Uterus (tissue), 4 donors: ENCODE data around the gene KIT. TPM values are rescaled to one million over a fixed set of nuclear protein-coding genes. Genes with fewer than 3 reads are reported as not detected.
"Not testable (repeated sequence)": the region's sequence is repeated elsewhere in the genome, so short reads cannot be mapped to it uniquely, and the experiment has no call there.

Experiments
- DNase-seq, 2 donors: peaks; one replicate each; pipeline ENCODE4 v3.0.0-alpha.2; 2019 to 2020
- H3K27ac ChIP-seq, 2 donors: fragments of 200-600 bp; sonication (generic); 1 replicate in 1 of 2; 2 replicates in 1 of 2; pipeline ENCODE4 v1.5.1; 2016 to 2018
- H3K27me3 ChIP-seq, 2 donors: fragments of 200-600 bp; sonication (generic); one replicate each; pipeline ENCODE4 v1.5.1; 2018 to 2019; ENCODE audit warnings: control low read depth in 1 of 2
- H3K36me3 ChIP-seq, 2 donors: fragments of 200-600 bp; sonication (generic); one replicate each; pipeline ENCODE4 v1.5.1; 2019; ENCODE audit warnings: control low read depth in 1 of 2
- H3K4me1 ChIP-seq, 2 donors: fragments of 200-600 bp; sonication (generic); one replicate each; pipeline ENCODE4 v1.5.1; 2018 to 2019; ENCODE audit warnings: control low read depth in 1 of 2
- H3K4me3 ChIP-seq, 2 donors: fragments of 200-600 bp; sonication (generic); 1 replicate in 1 of 2; 2 replicates in 1 of 2; pipeline ENCODE4 v1.5.1; 2018 to 2019; ENCODE audit warnings: mild to moderate bottlenecking in 1 of 2
- H3K9me3 ChIP-seq, 2 donors: fragments of 200-600 bp; sonication (generic); one replicate each; pipeline ENCODE4 v1.5.1; 2019; ENCODE audit warnings: control low read depth in 1 of 2
- POLR2A ChIP-seq, 2 donors: fragments of 450-650 bp; IDR thresholded peaks; one replicate each; pipeline ENCODE4 v1.6.1; 2016; ENCODE audit warnings: antibody characterized with exemption in 2 of 2, mild to moderate bottlenecking in 1 of 2, moderate library complexity in 1 of 2
- intact Hi-C: fragments of 100-400 bp; cut with DNase I; formaldehyde crosslinking; loops from one replicate; pipeline ENCODE4 v1.15.1; 2023; ENCODE audit warnings: low total_unique reads
- total RNA-seq, 4 donors: library from RNA; depleted of rRNA in 3 of 4; stranded (reverse); fragments of >200 nt in 3 of 4; gene quantifications; one replicate each; pipeline versions ENCODE4 v1.1.0 to v1.2.4, GENCODE V29; 2014 to 2023
- TF ChIP-seq, protein P1 (sequence below), 4 experiments: fragments of 200-600 bp in 2 of 4; fragments of 450-650 bp in 2 of 4; sonication (generic) in 2 of 4; IDR thresholded peaks; one replicate each; pipeline ENCODE4 v1.5.1; 2016 to 2019; ENCODE audit warnings: antibody characterized with exemption in 4 of 4, mild to moderate bottlenecking in 2 of 4, moderate library complexity in 1 of 4
- donor health status: DM: yes; HTN: yes; CAD: no.

Gene KIT
- total RNA-seq, 4 donors from 2014 or later: 6.4 to 69.9 (median 40.3) TPM

DNA sequence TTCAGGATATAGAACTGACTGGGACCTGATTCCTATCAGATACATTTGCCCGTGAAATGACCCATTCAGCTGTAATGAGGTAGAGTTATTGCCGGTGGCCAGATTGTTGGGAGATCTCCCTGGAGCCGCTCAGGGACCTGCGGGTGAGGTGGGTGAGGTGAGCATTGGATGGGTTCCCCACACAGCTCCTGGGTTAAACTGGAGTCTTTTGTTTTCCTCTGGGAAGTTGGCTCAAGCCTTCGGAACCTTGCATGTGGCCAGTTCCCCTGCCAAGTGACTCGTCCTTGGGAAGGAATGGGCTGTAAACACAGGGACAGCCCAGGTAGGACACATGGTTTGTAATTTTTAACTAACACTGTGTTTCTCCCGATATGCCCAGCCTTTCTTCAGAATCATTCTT, 31.6 kb upstream of the KIT start:
- TF ChIP-seq POLR2A (IDR thresholded peaks at IDR 0.05): no peak
- TF ChIP-seq, protein P1, sequence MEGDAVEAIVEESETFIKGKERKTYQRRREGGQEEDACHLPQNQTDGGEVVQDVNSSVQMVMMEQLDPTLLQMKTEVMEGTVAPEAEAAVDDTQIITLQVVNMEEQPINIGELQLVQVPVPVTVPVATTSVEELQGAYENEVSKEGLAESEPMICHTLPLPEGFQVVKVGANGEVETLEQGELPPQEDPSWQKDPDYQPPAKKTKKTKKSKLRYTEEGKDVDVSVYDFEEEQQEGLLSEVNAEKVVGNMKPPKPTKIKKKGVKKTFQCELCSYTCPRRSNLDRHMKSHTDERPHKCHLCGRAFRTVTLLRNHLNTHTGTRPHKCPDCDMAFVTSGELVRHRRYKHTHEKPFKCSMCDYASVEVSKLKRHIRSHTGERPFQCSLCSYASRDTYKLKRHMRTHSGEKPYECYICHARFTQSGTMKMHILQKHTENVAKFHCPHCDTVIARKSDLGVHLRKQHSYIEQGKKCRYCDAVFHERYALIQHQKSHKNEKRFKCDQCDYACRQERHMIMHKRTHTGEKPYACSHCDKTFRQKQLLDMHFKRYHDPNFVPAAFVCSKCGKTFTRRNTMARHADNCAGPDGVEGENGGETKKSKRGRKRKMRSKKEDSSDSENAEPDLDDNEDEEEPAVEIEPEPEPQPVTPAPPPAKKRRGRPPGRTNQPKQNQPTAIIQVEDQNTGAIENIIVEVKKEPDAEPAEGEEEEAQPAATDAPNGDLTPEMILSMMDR (IDR thresholded peaks at IDR 0.05): no peak
- H3K27me3 ChIP-seq: no peaks in the 10 kb centered on the region
- H3K9me3 ChIP-seq: no peaks in the 10 kb centered on the region
- no peak for DNase-seq
- H3K27ac ChIP-seq: no peak overlapping the region
- H3K36me3 ChIP-seq: no peaks in the 10 kb centered on the region
- no peak overlapping the region for H3K4me3 ChIP-seq
- intact Hi-C loops: no loop called here
- H3K4me1 ChIP-seq: no peaks in the 10 kb centered on the region

DNA sequence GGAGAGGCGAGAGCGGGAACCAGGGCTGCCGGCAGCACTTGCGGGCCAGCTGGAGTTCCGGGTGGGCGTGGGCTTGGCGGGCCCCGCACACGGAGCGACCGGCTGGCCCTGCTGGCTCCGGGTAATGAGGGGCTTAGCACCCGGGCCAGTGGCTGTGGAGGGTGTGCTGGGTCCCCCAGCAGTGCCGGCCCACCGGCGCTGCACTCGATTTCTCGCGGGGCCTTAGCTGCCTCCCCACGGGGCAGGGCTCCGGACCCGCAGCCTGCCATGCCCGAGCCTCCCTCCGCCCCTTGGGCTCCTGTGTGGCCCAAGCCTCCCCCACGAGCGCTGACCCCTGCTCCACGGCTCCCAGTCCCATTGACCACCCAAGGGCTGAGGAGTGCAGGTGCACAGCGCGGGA, 25.2 kb upstream of the KIT start:
- Histone ChIP-seq H3K4me3 (no peak overlapping the region), H3K4me1 (no peaks in the 10 kb centered on the region), H3K9me3 (no peaks in the 10 kb centered on the region), H3K36me3 (no peaks in the 10 kb centered on the region), H3K27ac (no peak overlapping the region), H3K27me3 (no peaks in the 10 kb centered on the region)
- intact Hi-C loops: no loop called here
- TF ChIP-seq, protein P1 (IDR thresholded peaks at IDR 0.05): no peak
- TF ChIP-seq POLR2A (IDR thresholded peaks at IDR 0.05): no peak
- no peak for DNase-seq

DNA sequence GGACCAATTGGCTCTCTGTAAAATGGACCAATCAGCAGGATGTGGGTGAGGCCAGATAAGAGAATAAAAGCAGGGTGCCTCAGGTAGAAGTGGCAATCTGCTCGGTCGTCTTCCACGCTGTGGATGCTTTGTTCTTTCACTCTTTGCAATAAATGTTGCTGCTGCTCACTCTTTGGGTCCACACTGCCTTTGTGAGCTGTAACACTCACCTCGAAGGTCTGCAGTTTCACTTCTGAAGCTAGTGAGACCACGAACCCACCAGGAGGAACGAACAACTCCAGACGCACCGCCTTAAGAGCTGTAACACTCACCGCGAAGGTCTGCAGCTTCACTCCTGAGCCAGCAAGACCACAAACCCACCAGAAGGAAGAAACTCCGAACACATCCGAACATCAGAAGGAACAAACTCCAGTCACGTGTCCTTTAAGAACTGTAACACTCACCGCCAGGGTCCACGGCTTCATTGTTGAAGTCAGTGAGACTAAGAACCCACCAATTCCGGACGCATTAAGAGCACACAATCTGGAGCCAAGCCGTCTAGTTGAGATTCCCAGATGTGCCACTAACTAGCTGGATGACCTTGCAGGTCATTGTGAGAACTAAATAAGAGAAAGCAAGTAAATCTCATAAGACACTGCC, 24.5 kb upstream of the KIT start:
- H3K36me3 ChIP-seq, H3K27me3 ChIP-seq, H3K27ac ChIP-seq, intact Hi-C loops, H3K4me1 ChIP-seq, H3K4me3 ChIP-seq, H3K9me3 ChIP-seq, DNase-seq: not testable (repeated sequence)

DNA sequence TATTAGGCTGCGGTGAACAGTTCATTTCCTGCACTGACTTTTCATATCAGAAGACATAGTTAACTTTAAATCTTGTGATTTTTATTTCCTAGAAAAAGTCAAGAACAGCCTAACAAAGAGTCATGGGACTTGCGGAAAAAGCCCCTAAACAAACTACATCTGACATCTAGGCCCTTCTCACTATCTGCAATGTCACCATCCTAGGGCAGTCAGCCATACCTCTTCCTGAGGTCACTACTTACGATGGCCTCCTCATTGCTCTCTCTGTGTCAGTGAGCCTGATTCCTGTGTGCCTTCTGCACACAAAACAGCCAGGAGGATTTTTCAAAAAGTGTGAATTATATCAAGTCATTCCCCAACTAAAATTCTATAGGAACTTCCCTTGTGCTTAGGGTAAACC, 22.4 kb upstream of the KIT start:
- DNase-seq: no peak
- Histone ChIP-seq H3K9me3 (no peaks in the 10 kb centered on the region), H3K4me1 (no peaks in the 10 kb centered on the region), H3K27me3 (no peaks in the 10 kb centered on the region), H3K36me3 (no peaks in the 10 kb centered on the region), H3K4me3 (no peak overlapping the region), H3K27ac (no peak overlapping the region)
- intact Hi-C loops: no loop called here
- TF ChIP-seq POLR2A (IDR thresholded peaks at IDR 0.05): no peak
- TF ChIP-seq, protein P1 (IDR thresholded peaks at IDR 0.05): no peak

DNA sequence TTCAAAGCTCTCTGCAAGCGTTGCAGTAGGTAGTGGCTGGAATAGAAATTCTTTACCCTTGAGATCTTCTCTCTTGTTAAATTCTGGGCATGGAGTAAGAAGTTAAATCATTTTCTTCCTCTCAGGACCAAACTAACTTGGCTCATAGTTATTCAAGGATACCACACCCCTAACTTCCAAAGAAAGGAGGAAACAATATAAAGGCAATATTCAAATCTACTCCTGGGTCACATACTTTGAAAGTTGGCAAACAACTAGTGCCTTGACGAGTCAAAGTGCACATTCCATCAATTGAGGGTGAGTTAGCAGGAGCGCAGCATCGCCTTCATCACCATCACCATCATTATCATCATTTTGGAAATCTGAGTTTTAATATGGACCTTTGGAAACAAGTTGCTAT, 20.4 kb upstream of the KIT start:
- TF ChIP-seq, protein P1 (IDR thresholded peaks at IDR 0.05): no peak
- TF ChIP-seq POLR2A (IDR thresholded peaks at IDR 0.05): no peak
- Histone ChIP-seq H3K36me3 (no peaks in the 10 kb centered on the region), H3K4me1 (no peaks in the 10 kb centered on the region), H3K27ac (no peak overlapping the region), H3K27me3 (no peaks in the 10 kb centered on the region), H3K9me3 (no peaks in the 10 kb centered on the region), H3K4me3 (no peak overlapping the region)
- intact Hi-C loops: no loop called here
- DNase-seq: no peak

DNA sequence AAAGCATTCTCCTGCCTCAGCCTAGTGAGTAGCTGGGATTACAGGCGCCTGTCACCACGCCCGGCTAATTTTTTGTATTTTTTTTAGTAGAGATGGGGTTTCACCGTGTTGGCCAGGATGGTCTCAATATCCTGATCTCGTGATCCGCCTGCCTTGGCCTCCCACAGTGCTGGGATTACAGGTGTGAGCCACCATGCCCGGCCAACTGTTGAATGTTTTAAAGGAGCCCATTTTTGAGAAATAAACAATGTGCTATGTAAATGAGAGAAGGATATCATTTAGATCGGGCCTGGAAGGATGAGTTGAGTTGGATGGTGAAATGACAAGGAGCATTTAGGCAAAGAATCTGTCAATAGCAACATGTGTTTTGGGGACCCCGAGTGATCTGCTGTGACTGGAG, 16.7 kb upstream of the KIT start:
- H3K9me3 ChIP-seq, intact Hi-C loops, H3K4me1 ChIP-seq, H3K36me3 ChIP-seq, H3K27ac ChIP-seq, H3K4me3 ChIP-seq, DNase-seq, H3K27me3 ChIP-seq: not testable (repeated sequence)
